HepG2 (cell line): ENCODE measurements around the gene CCDC88B. TPM values are rescaled to one million over a fixed set of nuclear protein-coding genes. Genes with fewer than 3 reads are reported as not detected.

Experiments
- EZH2 ChIP-seq: conservative IDR thresholded peaks from 2 replicates; pipeline ENCODE4 v1.6.1; 2012; ENCODE audit warnings: mild to moderate bottlenecking, low read depth, low read length, moderate library complexity
- FOXA3 ChIP-seq: IDR thresholded peaks from 2 replicates; pipeline ENCODE4 v1.6.1; 2016; ENCODE audit warnings: missing genetic modification reagents, missing compliant biosample characterization
- FOXO1 ChIP-seq: sonication (generic); formaldehyde crosslinking; IDR thresholded peaks from 2 replicates; pipeline ENCODE4 v1.4.0; 2020; ENCODE audit warnings: missing genetic modification reagents
- GABPB1 ChIP-seq: IDR thresholded peaks from 2 replicates; pipeline ENCODE4 v1.6.1; 2016; ENCODE audit warnings: mild to moderate bottlenecking, missing genetic modification reagents, moderate library complexity, missing compliant biosample characterization
- IKZF4 ChIP-seq: sonication (generic); formaldehyde crosslinking; IDR thresholded peaks from 2 replicates; pipeline ENCODE4 v1.5.1; 2020; ENCODE audit warnings: borderline replicate concordance, mild to moderate bottlenecking, low read depth, missing genetic modification reagents; ENCODE audit errors: not compliant biosample characterization
- PCBP2 ChIP-seq: fragments of 200-400 bp; formaldehyde crosslinking; optimal IDR thresholded peaks from 2 replicates; pipeline ENCODE3; 2018; ENCODE audit warnings: low read length, low read depth; ENCODE audit not compliant: poor library complexity, severe bottlenecking
- PTBP1 ChIP-seq: fragments of 200-400 bp; formaldehyde crosslinking; IDR thresholded peaks from 2 replicates; pipeline ENCODE4 v1.6.1; 2018; ENCODE audit warnings: low read length, low read depth; ENCODE audit not compliant: poor library complexity, severe bottlenecking
- ZNF253 ChIP-seq: sonication (generic); formaldehyde crosslinking; IDR thresholded peaks from 2 replicates; pipeline ENCODE4 v1.8.0; 2022; ENCODE audit warnings: mild to moderate bottlenecking, missing genetic modification reagents, borderline replicate concordance
- ZNF331 ChIP-seq: sonication (generic); formaldehyde crosslinking; IDR thresholded peaks from 2 replicates; pipeline ENCODE4 v1.4.0; 2020; ENCODE audit warnings: missing genetic modification reagents
- ZNF879 ChIP-seq: sonication (generic); formaldehyde crosslinking; IDR thresholded peaks from 2 replicates; pipeline ENCODE4 v1.8.1; 2023; ENCODE audit warnings: missing genetic modification reagents
- ZNF891 ChIP-seq: sonication (generic); formaldehyde crosslinking; IDR thresholded peaks from 2 replicates; pipeline ENCODE4 v1.5.0; 2020; ENCODE audit warnings: mild to moderate bottlenecking, missing genetic modification reagents
- polyA plus RNA-seq, 8 experiments: library from polyadenylated mRNA; depleted of rRNA in 3 of 8; stranded (reverse) in 7 of 8; unstranded in 1 of 8; fragments of >200 nt; fragmentation: Illumina TruSeq in 4 of 8; extraction: Trizol in 4 of 8; gene quantifications; 2 replicates each; pipeline versions ENCODE4 v1.2.1 to v1.2.3, GENCODE V29; 2011 to 2016; ENCODE audit warnings: low read depth in 4 of 8, missing spikeins in 1 of 8, mixed read lengths in 1 of 8; ENCODE audit not compliant: insufficient read depth in 1 of 8
- total RNA-seq, 5 experiments: library from RNA; depleted of rRNA; stranded (reverse); fragments of >200 nt; fragmentation: Illumina TruSeq; extraction: Trizol; gene quantifications; 2 replicates each; pipeline ENCODE4 v1.2.3, GENCODE V29; 2016; ENCODE audit warnings: low read depth in 1 of 5
- TF ChIP-seq, protein P1 (sequence below): sonication (generic); formaldehyde crosslinking; IDR thresholded peaks from 2 replicates; pipeline ENCODE4 v1.8.1; 2023; ENCODE audit warnings: missing genetic modification reagents, inconsistent platforms, borderline replicate concordance
- TF ChIP-seq, protein P2 (sequence below): sonication (generic); formaldehyde crosslinking; IDR thresholded peaks from 2 replicates; pipeline ENCODE4 v1.4.0; 2020; ENCODE audit warnings: missing genetic modification reagents
- TF ChIP-seq, protein P3 (sequence below): sonication (generic); formaldehyde crosslinking; IDR thresholded peaks from 2 replicates; pipeline ENCODE4 v1.5.0; 2020; ENCODE audit warnings: missing genetic modification reagents, mild to moderate bottlenecking, borderline replicate concordance
- TF ChIP-seq, protein P4 (sequence below): IDR thresholded peaks from 2 replicates; pipeline ENCODE4 v1.6.1; 2012; ENCODE audit warnings: inconsistent platforms
- TF ChIP-seq, protein P5 (sequence below): IDR thresholded peaks from 2 replicates; pipeline ENCODE4 v1.6.1; 2016; ENCODE audit warnings: mild to moderate bottlenecking, missing biosample characterization, missing genetic modification reagents
- TF ChIP-seq, protein P6 (sequence below): sonication (generic); formaldehyde crosslinking; IDR thresholded peaks from 2 replicates; pipeline ENCODE4 v1.5.1; 2020; ENCODE audit warnings: mild to moderate bottlenecking, moderate library complexity, missing genetic modification reagents

Gene CCDC88B
- total and polyA plus RNA-seq, 2 of the 13 experiments (the other 11 are each of a cell fraction or from before 2014, with no cell fraction given), result 3.6 to 4.8 TPM

DNA sequence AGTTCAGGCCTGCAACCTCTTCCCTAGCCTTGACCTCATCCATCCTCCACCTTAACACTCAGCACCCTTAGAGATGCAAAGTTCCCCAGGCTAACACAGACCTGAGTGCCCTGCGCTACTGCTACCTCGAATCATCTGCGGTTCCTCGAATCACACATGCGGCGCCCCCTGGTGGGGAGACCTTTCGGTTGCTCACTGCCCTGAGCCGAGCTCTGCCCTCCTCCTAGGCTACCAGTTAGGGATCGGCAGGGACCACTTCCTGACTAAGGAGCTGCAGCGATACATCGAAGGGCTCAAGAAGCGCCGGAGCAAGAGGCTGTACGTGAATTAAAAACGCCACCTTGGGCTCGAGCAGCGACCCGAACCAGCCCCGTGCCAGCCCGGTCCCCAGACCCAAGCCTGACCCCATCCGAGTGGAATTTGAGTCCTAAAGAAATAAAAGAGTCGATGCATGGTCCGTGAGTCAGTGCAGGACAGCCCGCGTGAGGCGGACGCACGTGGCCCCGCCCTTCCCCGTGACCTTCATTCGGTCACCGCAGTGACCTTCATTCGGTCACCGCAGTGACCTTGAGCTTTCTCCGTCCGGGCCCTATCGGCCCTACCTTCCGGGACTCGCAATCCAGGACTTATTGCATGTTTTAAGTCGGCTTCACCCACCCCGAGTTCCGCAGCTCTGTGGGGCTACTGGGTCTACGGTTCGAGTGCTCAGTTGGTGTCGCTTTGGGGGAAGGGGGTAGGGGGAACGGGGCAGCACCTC lies 35.5 kb upstream of the CCDC88B start (continued):
- TF ChIP-seq, protein P1, sequence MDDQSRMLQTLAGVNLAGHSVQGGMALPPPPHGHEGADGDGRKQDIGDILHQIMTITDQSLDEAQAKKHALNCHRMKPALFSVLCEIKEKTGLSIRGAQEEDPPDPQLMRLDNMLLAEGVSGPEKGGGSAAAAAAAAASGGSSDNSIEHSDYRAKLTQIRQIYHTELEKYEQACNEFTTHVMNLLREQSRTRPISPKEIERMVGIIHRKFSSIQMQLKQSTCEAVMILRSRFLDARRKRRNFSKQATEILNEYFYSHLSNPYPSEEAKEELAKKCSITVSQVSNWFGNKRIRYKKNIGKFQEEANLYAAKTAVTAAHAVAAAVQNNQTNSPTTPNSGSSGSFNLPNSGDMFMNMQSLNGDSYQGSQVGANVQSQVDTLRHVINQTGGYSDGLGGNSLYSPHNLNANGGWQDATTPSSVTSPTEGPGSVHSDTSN (CRISPR knock-in tag), result no peak
- TF ChIP-seq PCBP2, result no peak
- no peak for TF ChIP-seq ZNF331 (CRISPR knock-in tag)
- TF ChIP-seq, protein P2, sequence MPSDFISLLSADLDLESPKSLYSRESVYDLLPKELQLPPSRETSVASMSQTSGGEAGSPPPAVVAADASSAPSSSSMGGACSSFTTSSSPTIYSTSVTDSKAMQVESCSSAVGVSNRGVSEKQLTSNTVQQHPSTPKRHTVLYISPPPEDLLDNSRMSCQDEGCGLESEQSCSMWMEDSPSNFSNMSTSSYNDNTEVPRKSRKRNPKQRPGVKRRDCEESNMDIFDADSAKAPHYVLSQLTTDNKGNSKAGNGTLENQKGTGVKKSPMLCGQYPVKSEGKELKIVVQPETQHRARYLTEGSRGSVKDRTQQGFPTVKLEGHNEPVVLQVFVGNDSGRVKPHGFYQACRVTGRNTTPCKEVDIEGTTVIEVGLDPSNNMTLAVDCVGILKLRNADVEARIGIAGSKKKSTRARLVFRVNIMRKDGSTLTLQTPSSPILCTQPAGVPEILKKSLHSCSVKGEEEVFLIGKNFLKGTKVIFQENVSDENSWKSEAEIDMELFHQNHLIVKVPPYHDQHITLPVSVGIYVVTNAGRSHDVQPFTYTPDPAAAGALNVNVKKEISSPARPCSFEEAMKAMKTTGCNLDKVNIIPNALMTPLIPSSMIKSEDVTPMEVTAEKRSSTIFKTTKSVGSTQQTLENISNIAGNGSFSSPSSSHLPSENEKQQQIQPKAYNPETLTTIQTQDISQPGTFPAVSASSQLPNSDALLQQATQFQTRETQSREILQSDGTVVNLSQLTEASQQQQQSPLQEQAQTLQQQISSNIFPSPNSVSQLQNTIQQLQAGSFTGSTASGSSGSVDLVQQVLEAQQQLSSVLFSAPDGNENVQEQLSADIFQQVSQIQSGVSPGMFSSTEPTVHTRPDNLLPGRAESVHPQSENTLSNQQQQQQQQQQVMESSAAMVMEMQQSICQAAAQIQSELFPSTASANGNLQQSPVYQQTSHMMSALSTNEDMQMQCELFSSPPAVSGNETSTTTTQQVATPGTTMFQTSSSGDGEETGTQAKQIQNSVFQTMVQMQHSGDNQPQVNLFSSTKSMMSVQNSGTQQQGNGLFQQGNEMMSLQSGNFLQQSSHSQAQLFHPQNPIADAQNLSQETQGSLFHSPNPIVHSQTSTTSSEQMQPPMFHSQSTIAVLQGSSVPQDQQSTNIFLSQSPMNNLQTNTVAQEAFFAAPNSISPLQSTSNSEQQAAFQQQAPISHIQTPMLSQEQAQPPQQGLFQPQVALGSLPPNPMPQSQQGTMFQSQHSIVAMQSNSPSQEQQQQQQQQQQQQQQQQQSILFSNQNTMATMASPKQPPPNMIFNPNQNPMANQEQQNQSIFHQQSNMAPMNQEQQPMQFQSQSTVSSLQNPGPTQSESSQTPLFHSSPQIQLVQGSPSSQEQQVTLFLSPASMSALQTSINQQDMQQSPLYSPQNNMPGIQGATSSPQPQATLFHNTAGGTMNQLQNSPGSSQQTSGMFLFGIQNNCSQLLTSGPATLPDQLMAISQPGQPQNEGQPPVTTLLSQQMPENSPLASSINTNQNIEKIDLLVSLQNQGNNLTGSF (CRISPR knock-in tag), result peak; percentile 77; the same call in 1 of the 2 replicates
- no peak for TF ChIP-seq ZNF891
- TF ChIP-seq IKZF4, result no peak
- TF ChIP-seq EZH2, result no peak
- no peak for TF ChIP-seq FOXA3
- TF ChIP-seq FOXO1 (CRISPR knock-in tag), result no peak
- TF ChIP-seq, protein P3, sequence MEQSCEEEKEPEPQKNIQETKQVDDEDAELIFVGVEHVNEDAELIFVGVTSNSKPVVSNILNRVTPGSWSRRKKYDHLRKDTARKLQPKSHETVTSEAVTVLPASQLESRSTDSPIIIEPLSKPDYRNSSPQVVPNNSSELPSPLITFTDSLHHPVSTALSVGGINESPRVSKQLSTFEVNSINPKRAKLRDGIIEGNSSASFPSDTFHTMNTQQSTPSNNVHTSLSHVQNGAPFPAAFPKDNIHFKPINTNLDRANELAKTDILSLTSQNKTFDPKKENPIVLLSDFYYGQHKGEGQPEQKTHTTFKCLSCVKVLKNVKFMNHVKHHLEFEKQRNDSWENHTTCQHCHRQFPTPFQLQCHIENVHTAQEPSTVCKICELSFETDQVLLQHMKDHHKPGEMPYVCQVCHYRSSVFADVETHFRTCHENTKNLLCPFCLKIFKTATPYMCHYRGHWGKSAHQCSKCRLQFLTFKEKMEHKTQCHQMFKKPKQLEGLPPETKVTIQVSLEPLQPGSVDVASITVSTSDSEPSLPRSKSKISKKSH (CRISPR knock-in tag), result no peak
- no peak; the same call in 1 of the 2 replicates for TF ChIP-seq GABPB1 (CRISPR knock-in tag)
- TF ChIP-seq ZNF253, result peak; percentile 46; the same call in 1 of the 2 replicates
- TF ChIP-seq ZNF879, result no peak
- TF ChIP-seq, protein P4, sequence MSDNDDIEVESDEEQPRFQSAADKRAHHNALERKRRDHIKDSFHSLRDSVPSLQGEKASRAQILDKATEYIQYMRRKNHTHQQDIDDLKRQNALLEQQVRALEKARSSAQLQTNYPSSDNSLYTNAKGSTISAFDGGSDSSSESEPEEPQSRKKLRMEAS, result peak; percentile 88
- TF ChIP-seq, protein P5, sequence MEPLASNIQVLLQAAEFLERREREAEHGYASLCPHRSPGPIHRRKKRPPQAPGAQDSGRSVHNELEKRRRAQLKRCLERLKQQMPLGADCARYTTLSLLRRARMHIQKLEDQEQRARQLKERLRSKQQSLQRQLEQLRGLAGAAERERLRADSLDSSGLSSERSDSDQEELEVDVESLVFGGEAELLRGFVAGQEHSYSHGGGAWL (CRISPR knock-in tag), result 0 out of 2 replicates have a peak, but pooled peaks have one; percentile 42
- TF ChIP-seq PTBP1, result no peak
- TF ChIP-seq, protein P6, sequence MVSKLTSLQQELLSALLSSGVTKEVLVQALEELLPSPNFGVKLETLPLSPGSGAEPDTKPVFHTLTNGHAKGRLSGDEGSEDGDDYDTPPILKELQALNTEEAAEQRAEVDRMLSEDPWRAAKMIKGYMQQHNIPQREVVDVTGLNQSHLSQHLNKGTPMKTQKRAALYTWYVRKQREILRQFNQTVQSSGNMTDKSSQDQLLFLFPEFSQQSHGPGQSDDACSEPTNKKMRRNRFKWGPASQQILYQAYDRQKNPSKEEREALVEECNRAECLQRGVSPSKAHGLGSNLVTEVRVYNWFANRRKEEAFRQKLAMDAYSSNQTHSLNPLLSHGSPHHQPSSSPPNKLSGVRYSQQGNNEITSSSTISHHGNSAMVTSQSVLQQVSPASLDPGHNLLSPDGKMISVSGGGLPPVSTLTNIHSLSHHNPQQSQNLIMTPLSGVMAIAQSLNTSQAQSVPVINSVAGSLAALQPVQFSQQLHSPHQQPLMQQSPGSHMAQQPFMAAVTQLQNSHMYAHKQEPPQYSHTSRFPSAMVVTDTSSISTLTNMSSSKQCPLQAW (CRISPR knock-in tag), result peak; percentile 59; the same call in 1 of the 2 replicates
